HCT116 (cell line): ENCODE results near the gene APOC1. TPM values are rescaled to one million over a fixed set of nuclear protein-coding genes. Genes with fewer than 3 reads are reported as not detected.
A peak's percentile ranks its signal among the peaks of the same experiment; 100 is the strongest.

Source experiments
- ATAC-seq: fragments of 200-7000 bp; cut with Tn5 transposase; 2 replicates; pipeline ENCODE4 v1.9.1; 2020; ENCODE audit warnings: mild to moderate bottlenecking, moderate library complexity
- BruUV-seq: library from RNA; stranded (reverse); fragments of 400-500 nt; replicated peaks from 2 replicates; lab custom pipeline; 2021; lab: Mats Ljungman, UMichigan
- CTCF ChIA-PET: fragments of 300-600 bp; sonication (Branson Sonifier 250); formaldehyde crosslinking; loops from one replicate; lab custom pipeline; 2021; ENCODE audit warnings: antibody characterized with exemption; lab: Charles Lee
- POLR2A ChIA-PET: fragments of 300-600, 350-600 bp; sonication (Branson Sonifier 250); formaldehyde crosslinking; loops from one replicate; lab custom pipeline; 2021; ENCODE audit warnings: antibody characterized with exemption; lab: Charles Lee
- RAD21 ChIA-PET, 2 experiments: fragments of 300-600 bp; sonication (Branson Sonifier 250); formaldehyde crosslinking; loops; one replicate each; lab custom pipeline; 2023; ENCODE audit warnings: low total read pairs in 2 of 2; ENCODE audit not compliant: uncharacterized antibody in 2 of 2, unreplicated experiment in 2 of 2, low non-redundant PET in 1 of 2; lab: Charles Lee
- DNase-seq: peaks from one replicate; pipeline ENCODE4 v3.0.0-alpha.2; 2010; ENCODE audit warnings: low read depth, low spot score
- H2AFZ ChIP-seq: fragments of 200-600 bp; shearing (Covaris generic), sonication (generic); 2 replicates; pipeline ENCODE4 v1.6.1; 2017; ENCODE audit warnings: low read depth, mixed run types, mixed read lengths, antibody characterized with exemption, low read length; ENCODE audit not compliant: poor library complexity, severe bottlenecking
- H3K27ac ChIP-seq: 2 replicates; pipeline ENCODE4 v1.5.1; 2012; ENCODE audit warnings: low read depth, low read length
- H3K27me3 ChIP-seq: fragments of 200-600 bp; sonication (generic); 2 replicates; pipeline ENCODE4 v1.6.1; 2016; ENCODE audit warnings: mixed run types, low read length, mixed read lengths; ENCODE audit not compliant: insufficient read depth
- H3K36me3 ChIP-seq, 2 experiments: fragments of 200-500 bp in 1 of 2; fragments of 200-600 bp in 1 of 2; sonication (Bioruptor generic) in 1 of 2; sonication (generic) in 1 of 2; 2 replicates each; pipeline versions ENCODE4 v1.5.1 to v1.6.1; 2014 to 2016; ENCODE audit warnings: low read length in 2 of 2, inconsistent platforms in 1 of 2, mixed read lengths in 1 of 2, mixed run types in 1 of 2; ENCODE audit not compliant: insufficient read depth in 2 of 2, control insufficient read depth in 1 of 2
- H3K4me1 ChIP-seq, 2 experiments: fragments of 200-600 bp in 1 of 2; sonication (generic) in 1 of 2; 2 replicates each; pipeline versions ENCODE4 v1.5.1 to v1.6.1; 2012 to 2017; ENCODE audit warnings: low read length in 2 of 2, inconsistent platforms in 1 of 2, mild to moderate bottlenecking in 1 of 2, mixed read lengths in 1 of 2, mixed run types in 1 of 2, moderate library complexity in 1 of 2; ENCODE audit not compliant: insufficient read depth in 2 of 2, control insufficient read depth in 1 of 2
- H3K4me2 ChIP-seq: fragments of 200-600 bp; sonication (generic); 2 replicates; pipeline ENCODE4 v1.6.1; 2017; ENCODE audit warnings: mixed run types, low read length, mixed read lengths
- H3K4me3 ChIP-seq, 2 experiments: fragments of 200-600 bp in 1 of 2; sonication (generic) in 1 of 2; replicated peaks in 1 of 2; 2 replicates each; pipeline ENCODE4 v1.5.1; 2011 to 2016; ENCODE audit warnings: low read length in 2 of 2, control low read depth in 1 of 2, low read depth in 1 of 2, mild to moderate bottlenecking in 1 of 2, mixed read lengths in 1 of 2, mixed run types in 1 of 2
- H3K79me2 ChIP-seq: fragments of 200-600 bp; sonication (generic); 2 replicates; pipeline ENCODE4 v1.6.1; 2017; ENCODE audit warnings: mild to moderate bottlenecking, mixed run types, low read length, moderate library complexity, mixed read lengths; ENCODE audit not compliant: insufficient read depth
- H3K9ac ChIP-seq: fragments of 200-600 bp; sonication (generic); 2 replicates; pipeline ENCODE4 v1.6.1; 2016; ENCODE audit warnings: low read length, mixed read lengths
- H3K9me2 ChIP-seq: fragments of 200-600 bp; sonication (generic), shearing (Covaris generic); 2 replicates; pipeline ENCODE4 v1.6.1; 2017; ENCODE audit warnings: mixed run types, mild to moderate bottlenecking, moderate library complexity; ENCODE audit not compliant: insufficient read depth
- H3K9me3 ChIP-seq, 2 experiments: fragments of 200-500 bp in 1 of 2; fragments of 200-600 bp in 1 of 2; sonication (Bioruptor generic) in 1 of 2; sonication (generic) in 1 of 2; 2 replicates each; pipeline ENCODE4 v1.6.1; 2014 to 2017; ENCODE audit warnings: low read length in 2 of 2, mixed read lengths in 2 of 2, inconsistent platforms in 1 of 2, low read depth in 1 of 2, mild to moderate bottlenecking in 1 of 2, mixed run types in 1 of 2, moderate library complexity in 1 of 2; ENCODE audit not compliant: control insufficient read depth in 1 of 2, insufficient read depth in 1 of 2
- H4K20me1 ChIP-seq: fragments of 200-600 bp; sonication (generic), shearing (Covaris generic); 2 replicates; pipeline ENCODE4 v1.6.1; 2017; ENCODE audit warnings: mixed run types, mild to moderate bottlenecking, moderate library complexity; ENCODE audit not compliant: insufficient read depth
- EGR1 ChIP-seq: IDR thresholded peaks from 2 replicates; pipeline ENCODE4 v1.6.1; 2012; ENCODE audit warnings: low read depth
- ELF1 ChIP-seq: IDR thresholded peaks from 2 replicates; pipeline ENCODE4 v1.6.1; 2012; ENCODE audit warnings: low read depth, borderline replicate concordance
- SIN3A ChIP-seq: IDR thresholded peaks from 2 replicates; pipeline ENCODE4 v1.6.1; 2012; ENCODE audit warnings: low read depth
- ZFX ChIP-seq: fragments of 450-650 bp; IDR thresholded peaks from 2 replicates; pipeline ENCODE4 v1.6.1; 2017
- ZNF274 ChIP-seq: fragments of 200-500 bp; sonication (Bioruptor generic); IDR thresholded peaks from 2 replicates; pipeline ENCODE4 v1.6.1; 2014; ENCODE audit warnings: mild to moderate bottlenecking, low read depth, low read length, inconsistent platforms
- intact Hi-C: fragments of 100-400 bp; cut with micrococcal nuclease; formaldehyde crosslinking; loops from 2 replicates; pipeline ENCODE4 v1.10.0; 2022
- total RNA-seq: library from RNA; stranded (reverse); gene quantifications from one replicate; pipeline ENCODE4 v1.2.1, GENCODE V29; 2021; ENCODE audit not compliant: unreplicated experiment
- TF ChIP-seq, protein P1 (sequence below): IDR thresholded peaks from 2 replicates; pipeline ENCODE4 v1.6.1; 2011; ENCODE audit warnings: mild to moderate bottlenecking, low read length, moderate library complexity; ENCODE audit not compliant: insufficient replicate concordance; ENCODE audit errors: extremely low read depth
- TF ChIP-seq, protein P2 (sequence below), 3 experiments: fragments of 200-600 bp in 1 of 3; sonication (generic) in 1 of 3; IDR thresholded peaks in 2 of 3; conservative IDR thresholded peaks in 1 of 3; 2 replicates each; pipeline ENCODE4 v1.5.1; 2012 to 2017; ENCODE audit warnings: low read depth in 2 of 3, low read length in 2 of 3, antibody characterized with exemption in 1 of 3, borderline replicate concordance in 1 of 3, control low read depth in 1 of 3, mild to moderate bottlenecking in 1 of 3, mixed read lengths in 1 of 3, mixed run types in 1 of 3, moderate library complexity in 1 of 3; ENCODE audit not compliant: insufficient read depth in 1 of 3

Gene APOC1
- total RNA-seq, 1 experiment from 2014 or later, result 5.1 TPM

DNA sequence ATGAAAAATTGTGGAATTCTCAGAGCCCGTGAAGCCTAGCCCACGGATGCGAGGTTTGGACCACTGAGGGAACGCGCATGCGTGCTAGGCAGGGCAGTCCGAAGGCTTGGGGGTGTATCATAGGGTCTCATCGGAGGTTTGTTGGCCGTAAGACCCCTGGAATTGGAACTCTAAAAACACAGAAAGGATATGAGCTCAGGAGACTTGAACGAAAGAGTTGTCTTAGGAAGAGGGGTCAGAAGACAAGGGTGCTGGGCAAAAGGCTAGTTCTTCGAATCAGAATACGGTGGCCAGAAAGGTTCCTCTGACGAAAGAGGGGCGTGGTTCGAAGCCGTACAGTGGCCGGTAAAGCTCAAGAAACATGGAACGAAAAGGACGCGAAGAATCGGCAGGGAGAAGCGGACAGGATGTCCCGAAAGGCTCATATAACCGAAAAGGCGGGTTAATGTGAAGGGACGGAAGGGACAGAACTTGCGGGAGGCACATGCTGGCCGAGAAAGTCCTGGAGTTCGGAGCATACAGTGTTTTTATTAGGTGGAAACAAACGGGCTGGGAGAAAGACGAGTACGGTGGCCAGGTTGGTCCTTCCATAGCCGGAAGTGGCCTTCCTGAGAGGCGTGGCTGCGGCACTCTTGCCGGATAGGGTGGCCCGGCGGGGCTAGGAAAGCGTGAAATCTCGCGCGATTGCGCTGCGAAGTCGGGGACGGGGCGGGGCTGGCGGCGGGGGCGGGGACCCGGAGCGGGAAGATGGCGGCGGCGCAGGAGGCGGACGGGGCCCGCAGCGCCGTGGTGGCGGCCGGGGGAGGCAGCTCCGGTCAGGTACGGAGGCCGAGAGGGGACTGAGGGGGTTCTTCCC is 40.5 kb downstream of the APOC1 start, which contains the start of gene CLPTM1 (continued):
- TF ChIP-seq, protein P1, sequence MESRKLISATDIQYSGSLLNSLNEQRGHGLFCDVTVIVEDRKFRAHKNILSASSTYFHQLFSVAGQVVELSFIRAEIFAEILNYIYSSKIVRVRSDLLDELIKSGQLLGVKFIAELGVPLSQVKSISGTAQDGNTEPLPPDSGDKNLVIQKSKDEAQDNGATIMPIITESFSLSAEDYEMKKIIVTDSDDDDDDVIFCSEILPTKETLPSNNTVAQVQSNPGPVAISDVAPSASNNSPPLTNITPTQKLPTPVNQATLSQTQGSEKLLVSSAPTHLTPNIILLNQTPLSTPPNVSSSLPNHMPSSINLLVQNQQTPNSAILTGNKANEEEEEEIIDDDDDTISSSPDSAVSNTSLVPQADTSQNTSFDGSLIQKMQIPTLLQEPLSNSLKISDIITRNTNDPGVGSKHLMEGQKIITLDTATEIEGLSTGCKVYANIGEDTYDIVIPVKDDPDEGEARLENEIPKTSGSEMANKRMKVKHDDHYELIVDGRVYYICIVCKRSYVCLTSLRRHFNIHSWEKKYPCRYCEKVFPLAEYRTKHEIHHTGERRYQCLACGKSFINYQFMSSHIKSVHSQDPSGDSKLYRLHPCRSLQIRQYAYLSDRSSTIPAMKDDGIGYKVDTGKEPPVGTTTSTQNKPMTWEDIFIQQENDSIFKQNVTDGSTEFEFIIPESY, result peak; percentile 94
- TF ChIP-seq EGR1, result peak; percentile 65
- TF ChIP-seq SIN3A, result peak; percentile 95; the same call in 1 of the 2 replicates
- peak; percentile 97 for TF ChIP-seq ELF1
- no peak for TF ChIP-seq ZNF274

DNA sequence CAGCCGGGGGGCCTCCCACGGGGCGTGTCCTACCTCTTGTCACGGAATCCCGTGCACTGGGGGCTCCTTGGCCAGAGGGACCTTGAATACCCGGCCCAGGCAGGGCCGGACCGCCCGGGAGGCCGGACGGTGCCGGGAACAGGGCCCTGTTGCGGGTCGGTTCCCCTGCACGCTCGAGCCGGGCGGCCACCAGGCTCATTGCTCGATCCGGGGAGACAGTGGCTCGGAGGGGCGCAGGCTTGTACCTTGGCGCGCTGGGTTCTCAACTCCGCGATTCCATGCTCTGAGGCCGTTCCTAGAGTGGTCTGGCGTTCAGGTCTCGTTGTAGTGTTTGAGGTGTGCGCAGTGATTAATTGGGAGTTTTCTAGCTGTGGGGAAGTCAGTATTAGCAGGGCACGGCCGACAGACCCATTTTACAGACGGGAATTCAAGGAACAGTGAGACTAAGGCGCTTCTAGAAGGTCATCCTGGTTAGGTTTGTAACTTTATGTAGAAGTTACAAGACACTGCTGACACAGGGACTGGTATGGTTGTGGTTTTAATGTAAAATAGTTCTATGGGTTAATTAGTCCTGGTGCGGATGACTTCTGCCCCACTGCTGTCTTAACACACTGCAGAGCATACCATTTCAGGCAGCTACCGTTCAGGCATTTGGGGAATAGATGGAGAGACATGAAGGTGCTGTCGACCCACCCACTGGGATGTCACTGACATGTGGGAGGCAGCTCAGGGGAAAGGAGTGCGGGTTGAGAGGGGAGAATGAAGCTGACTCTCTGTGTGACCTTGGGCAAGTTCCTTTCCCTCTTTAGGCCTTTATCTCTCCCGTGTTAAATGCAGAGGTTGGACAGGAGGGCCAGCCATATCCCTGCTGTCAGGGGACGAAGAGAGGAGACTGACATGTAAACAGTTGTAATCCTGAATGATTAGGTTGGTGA is 41.4 kb downstream of the APOC1 start:
- ChIA-PET POLR2A (no interaction called here), RAD21 (no interaction called here), CTCF (no interaction called here)
- peak; percentile 82; the same call in 1 of the 2 replicates for TF ChIP-seq ZFX
- TF ChIP-seq ELF1, result no peak
- TF ChIP-seq, protein P2, sequence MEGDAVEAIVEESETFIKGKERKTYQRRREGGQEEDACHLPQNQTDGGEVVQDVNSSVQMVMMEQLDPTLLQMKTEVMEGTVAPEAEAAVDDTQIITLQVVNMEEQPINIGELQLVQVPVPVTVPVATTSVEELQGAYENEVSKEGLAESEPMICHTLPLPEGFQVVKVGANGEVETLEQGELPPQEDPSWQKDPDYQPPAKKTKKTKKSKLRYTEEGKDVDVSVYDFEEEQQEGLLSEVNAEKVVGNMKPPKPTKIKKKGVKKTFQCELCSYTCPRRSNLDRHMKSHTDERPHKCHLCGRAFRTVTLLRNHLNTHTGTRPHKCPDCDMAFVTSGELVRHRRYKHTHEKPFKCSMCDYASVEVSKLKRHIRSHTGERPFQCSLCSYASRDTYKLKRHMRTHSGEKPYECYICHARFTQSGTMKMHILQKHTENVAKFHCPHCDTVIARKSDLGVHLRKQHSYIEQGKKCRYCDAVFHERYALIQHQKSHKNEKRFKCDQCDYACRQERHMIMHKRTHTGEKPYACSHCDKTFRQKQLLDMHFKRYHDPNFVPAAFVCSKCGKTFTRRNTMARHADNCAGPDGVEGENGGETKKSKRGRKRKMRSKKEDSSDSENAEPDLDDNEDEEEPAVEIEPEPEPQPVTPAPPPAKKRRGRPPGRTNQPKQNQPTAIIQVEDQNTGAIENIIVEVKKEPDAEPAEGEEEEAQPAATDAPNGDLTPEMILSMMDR (IDR thresholded peaks at IDR 0.05 in 2 of 3, conservative IDR thresholded peaks at IDR 0.05 in 1 of 3; ENCODE audit: borderline replicate concordance in 1 of 3, insufficient read depth in 1 of 3, low read depth in 2 of 3, low read length in 2 of 3), result no peak
- H3K36me3 ChIP-seq, result peaks cover 0 to 1% of the 10 kb centered on the region in 2 experiments; a peak in 1 of 4 replicates
- peaks cover 56% of the 10 kb centered on the region for H3K79me2 ChIP-seq
- TSS peak; percentile 52 for BruUV-seq
- peaks cover 11 to 34% of the 10 kb centered on the region in 2 experiments; a peak in 3 of 4 replicates for H3K4me1 ChIP-seq
- H3K4me3 ChIP-seq, result peak overlapping the region; percentile 71 to 85
- ATAC-seq (peak; percentile 30), DNase-seq (no peak)
- H4K20me1 ChIP-seq, result no peaks in the 10 kb centered on the region
- H3K27me3 ChIP-seq, result no peaks in the 10 kb centered on the region
- H3K9ac ChIP-seq, result peak overlapping the region; percentile 93
- H3K9me3 ChIP-seq, result no peaks in the 10 kb centered on the region
- H3K9me2 ChIP-seq, result no peaks in the 10 kb centered on the region
- H2AFZ ChIP-seq, result no peak overlapping the region
- H3K27ac ChIP-seq, result peak overlapping the region; percentile 58
- intact Hi-C loops, result loop anchor here (2.0 to 10.0 kb wide), 2 partner anchors 41 to 371 kb away; partner anchors contain the start of gene APOC1
- H3K4me2 ChIP-seq, result peak overlapping the region; percentile 83
